Caco-2 (cell line): ENCODE measurements around the gene HMCN2. TPM values are rescaled to one million over a fixed set of nuclear protein-coding genes. Genes with fewer than 3 reads are reported as not detected.

Experiments
- BruUV-seq: library from RNA; stranded (reverse); fragments of 400-500 nt; replicated peaks from 2 replicates; lab custom pipeline; 2021; lab: Mats Ljungman, UMichigan
- CTCF ChIA-PET: fragments of 300-600 bp; sonication (Branson Sonifier 250); formaldehyde crosslinking; loops from one replicate; lab custom pipeline; 2022; ENCODE audit warnings: antibody characterized with exemption; lab: Charles Lee
- POLR2A ChIA-PET: fragments of 300-600 bp; sonication (Branson Sonifier 250); formaldehyde crosslinking; loops from one replicate; lab custom pipeline; 2022; ENCODE audit warnings: antibody characterized with exemption; lab: Charles Lee
- DNase-seq, 2 experiments: peaks; one replicate each; pipeline versions ENCODE4 v3.0.0 to v3.0.0-alpha.2; 2020 to 2022
- H3K27me3 ChIP-seq: replicated peaks from 2 replicates; pipeline ENCODE4 v1.6.0; 2011; ENCODE audit warnings: low read length; ENCODE audit not compliant: control insufficient read depth, insufficient read depth
- H3K36me3 ChIP-seq: 2 replicates; pipeline ENCODE4 v1.5.1; 2011; ENCODE audit warnings: low read length; ENCODE audit not compliant: control insufficient read depth, insufficient read depth
- H3K4me1 ChIP-seq: fragments of 250-450 bp; sonication (Bioruptor Pico); 2 replicates; pipeline ENCODE4 v1.5.1; 2020; ENCODE audit warnings: mild to moderate bottlenecking
- H3K4me3 ChIP-seq: 2 replicates; pipeline ENCODE4 v1.5.1; 2011; ENCODE audit warnings: low read depth, mild to moderate bottlenecking, control low read depth, low read length
- H3K9me3 ChIP-seq: fragments of 250-450 bp; sonication (Bioruptor Pico); 2 replicates; pipeline ENCODE4 v1.5.1; 2020; ENCODE audit warnings: mild to moderate bottlenecking, moderate library complexity
- H3K27ac Mint-ChIP-seq: one replicate; pipeline ENCODE4 v1.8.0; 2022; ENCODE audit warnings: mixed read lengths; ENCODE audit not compliant: unreplicated experiment
- H3K27me3 Mint-ChIP-seq: one replicate; pipeline ENCODE4 v1.8.0; 2022; ENCODE audit warnings: mixed read lengths; ENCODE audit not compliant: insufficient read depth, unreplicated experiment
- H3K36me3 Mint-ChIP-seq: one replicate; pipeline ENCODE4 v1.8.0; 2022; ENCODE audit warnings: mild to moderate bottlenecking, mixed read lengths; ENCODE audit not compliant: insufficient read depth, unreplicated experiment
- H3K4me1 Mint-ChIP-seq: one replicate; pipeline ENCODE4 v1.8.0; 2022; ENCODE audit warnings: low read depth, mixed read lengths; ENCODE audit not compliant: unreplicated experiment
- H3K4me3 Mint-ChIP-seq: one replicate; pipeline ENCODE4 v1.8.0; 2022; ENCODE audit warnings: mild to moderate bottlenecking, moderate library complexity, mixed read lengths; ENCODE audit not compliant: unreplicated experiment
- H3K9me3 Mint-ChIP-seq: one replicate; pipeline ENCODE4 v1.8.0; 2022; ENCODE audit warnings: mixed read lengths; ENCODE audit not compliant: unreplicated experiment
- intact Hi-C: fragments of 100-400 bp; cut with micrococcal nuclease; formaldehyde crosslinking; loops from one replicate; pipeline ENCODE4 v1.10.0; 2022; ENCODE audit not compliant: unreplicated experiment
- total RNA-seq: library from RNA; stranded (reverse); gene quantifications from 2 replicates; pipeline ENCODE4 v1.2.3, GENCODE V29; 2022
- TF ChIP-seq, protein P1 (sequence below), 2 experiments: fragments of 200-600 bp in 1 of 2; IDR thresholded peaks; 1 replicate in 1 of 2; 2 replicates in 1 of 2; pipeline versions ENCODE4 v1.5.1 to v1.8.0; 2011 to 2022; ENCODE audit warnings: antibody characterized with exemption in 1 of 2, control low read depth in 1 of 2, inconsistent platforms in 1 of 2, low read depth in 1 of 2, low read length in 1 of 2, mild to moderate bottlenecking in 1 of 2, moderate library complexity in 1 of 2; ENCODE audit not compliant: insufficient read depth in 1 of 2, severe bottlenecking in 1 of 2, unreplicated experiment in 1 of 2

HMCN2 gene
- total RNA-seq, 1 experiment from 2014 or later, result 0.41 TPM

DNA sequence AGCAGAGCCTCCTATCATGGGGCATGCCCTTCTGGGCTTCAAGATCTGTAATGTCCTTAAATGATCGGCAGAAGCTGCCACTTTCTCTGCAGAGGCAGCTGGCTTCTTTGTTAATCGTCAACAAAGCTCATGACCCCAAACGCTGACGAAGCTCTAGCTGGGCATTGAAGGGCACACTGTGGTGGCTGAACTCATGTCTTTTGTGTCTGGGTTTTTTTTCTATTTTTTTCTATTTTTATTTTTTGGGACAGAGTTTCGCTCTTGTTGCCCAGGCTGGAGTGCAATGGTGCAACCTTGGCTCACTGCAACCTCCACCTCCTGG, 114.0 kb downstream of the HMCN2 start:
- H3K4me3 Mint-ChIP-seq, result no peak overlapping the region
- BruUV-seq, result no TSS peak
- intact Hi-C loops, result no loop called here
- H3K4me1 Mint-ChIP-seq, result no peaks in the 10 kb centered on the region
- no peak overlapping the region for H3K27ac Mint-ChIP-seq
- H3K9me3 Mint-ChIP-seq, result no peaks in the 10 kb centered on the region
- POLR2A ChIA-PET, result no interaction called here
- H3K9me3 ChIP-seq, result no peaks in the 10 kb centered on the region
- no peaks in the 10 kb centered on the region for H3K36me3 ChIP-seq
- TF ChIP-seq, protein P1, sequence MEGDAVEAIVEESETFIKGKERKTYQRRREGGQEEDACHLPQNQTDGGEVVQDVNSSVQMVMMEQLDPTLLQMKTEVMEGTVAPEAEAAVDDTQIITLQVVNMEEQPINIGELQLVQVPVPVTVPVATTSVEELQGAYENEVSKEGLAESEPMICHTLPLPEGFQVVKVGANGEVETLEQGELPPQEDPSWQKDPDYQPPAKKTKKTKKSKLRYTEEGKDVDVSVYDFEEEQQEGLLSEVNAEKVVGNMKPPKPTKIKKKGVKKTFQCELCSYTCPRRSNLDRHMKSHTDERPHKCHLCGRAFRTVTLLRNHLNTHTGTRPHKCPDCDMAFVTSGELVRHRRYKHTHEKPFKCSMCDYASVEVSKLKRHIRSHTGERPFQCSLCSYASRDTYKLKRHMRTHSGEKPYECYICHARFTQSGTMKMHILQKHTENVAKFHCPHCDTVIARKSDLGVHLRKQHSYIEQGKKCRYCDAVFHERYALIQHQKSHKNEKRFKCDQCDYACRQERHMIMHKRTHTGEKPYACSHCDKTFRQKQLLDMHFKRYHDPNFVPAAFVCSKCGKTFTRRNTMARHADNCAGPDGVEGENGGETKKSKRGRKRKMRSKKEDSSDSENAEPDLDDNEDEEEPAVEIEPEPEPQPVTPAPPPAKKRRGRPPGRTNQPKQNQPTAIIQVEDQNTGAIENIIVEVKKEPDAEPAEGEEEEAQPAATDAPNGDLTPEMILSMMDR (IDR thresholded peaks at IDR 0.05; ENCODE audit: insufficient read depth in 1 of 2, low read depth in 1 of 2, low read length in 1 of 2, severe bottlenecking in 1 of 2, unreplicated experiment in 1 of 2), result no peak
- CTCF ChIA-PET, result no interaction called here
- no peaks in the 10 kb centered on the region for H3K27me3 Mint-ChIP-seq
- H3K4me1 ChIP-seq, result no peaks in the 10 kb centered on the region
- no peak overlapping the region for H3K4me3 ChIP-seq
- H3K27me3 ChIP-seq, result no peaks in the 10 kb centered on the region
- H3K36me3 Mint-ChIP-seq, result no peaks in the 10 kb centered on the region
- no peak for DNase-seq

DNA sequence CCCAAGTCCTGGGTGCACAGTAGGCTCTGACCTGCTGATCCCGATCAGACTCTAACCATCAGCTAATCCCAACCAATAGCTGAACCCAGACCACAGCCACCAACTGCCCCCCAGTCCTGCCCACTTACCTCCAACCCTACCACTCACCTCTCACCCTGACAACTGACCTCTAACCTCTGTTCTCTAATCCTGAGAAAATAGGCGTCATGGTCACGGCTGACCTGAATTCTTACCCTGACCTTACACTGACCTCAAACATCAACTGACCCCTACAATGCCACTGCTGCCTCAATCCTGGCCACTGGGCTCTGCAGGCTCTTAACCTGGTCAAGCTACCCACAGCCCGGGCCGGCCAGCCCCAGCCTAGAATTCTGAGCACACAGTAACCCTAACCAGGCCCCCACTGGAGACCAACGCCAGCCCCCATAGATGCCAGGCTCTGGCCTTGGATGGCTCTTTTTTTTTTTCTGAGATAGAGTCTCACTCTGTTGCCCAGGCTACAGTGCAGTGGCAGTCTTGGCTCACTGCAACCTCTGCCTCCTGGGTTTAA, 115.4 kb downstream of the HMCN2 start:
- no peaks in the 10 kb centered on the region for H3K36me3 ChIP-seq
- TF ChIP-seq, protein P1 (IDR thresholded peaks at IDR 0.05; ENCODE audit: insufficient read depth in 1 of 2, low read depth in 1 of 2, low read length in 1 of 2, severe bottlenecking in 1 of 2, unreplicated experiment in 1 of 2), result no peak
- no peak overlapping the region for H3K27ac Mint-ChIP-seq
- CTCF ChIA-PET, result no interaction called here
- BruUV-seq, result no TSS peak
- no peak for DNase-seq
- POLR2A ChIA-PET, result no interaction called here
- no peaks in the 10 kb centered on the region for H3K27me3 ChIP-seq
- no peak overlapping the region for H3K4me3 ChIP-seq
- intact Hi-C loops, result loop anchor here (5.0 kb wide), 1 partner anchor 71 kb away; no protein-coding TSS in a partner anchor
- no peaks in the 10 kb centered on the region for H3K27me3 Mint-ChIP-seq
- no peak overlapping the region for H3K4me3 Mint-ChIP-seq
- H3K9me3 Mint-ChIP-seq, result no peaks in the 10 kb centered on the region
- no peaks in the 10 kb centered on the region for H3K9me3 ChIP-seq
- H3K4me1 Mint-ChIP-seq, result no peaks in the 10 kb centered on the region
- H3K4me1 ChIP-seq, result no peaks in the 10 kb centered on the region
- H3K36me3 Mint-ChIP-seq, result no peaks in the 10 kb centered on the region

DNA sequence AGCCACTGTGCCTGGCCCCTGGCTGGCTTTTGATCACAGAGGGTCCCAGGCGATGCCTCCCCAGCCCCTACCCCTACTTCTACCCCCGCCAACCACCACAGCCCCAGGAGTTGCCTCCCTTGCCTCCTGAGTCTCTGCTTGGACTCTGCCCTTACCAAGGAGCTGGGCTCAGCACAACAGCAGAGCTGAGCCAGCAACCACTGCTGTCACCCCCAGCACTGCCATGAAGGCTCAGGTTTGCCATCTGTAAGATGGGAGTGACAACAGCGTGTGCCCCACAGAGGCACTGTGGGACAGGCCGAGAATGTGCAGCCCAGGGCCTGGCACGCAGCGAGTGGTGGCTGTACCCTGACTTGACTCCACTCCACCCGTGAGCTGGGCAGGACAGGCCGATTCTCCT, 116.1 kb downstream of the HMCN2 start:
- DNase-seq, result no peak
- Mint-ChIP-seq H3K36me3 (no peaks in the 10 kb centered on the region), H3K9me3 (no peaks in the 10 kb centered on the region), H3K4me3 (no peak overlapping the region), H3K4me1 (no peaks in the 10 kb centered on the region), H3K27ac (no peak overlapping the region), H3K27me3 (no peaks in the 10 kb centered on the region)
- intact Hi-C loops, result loop anchor here (5.0 kb wide), 1 partner anchor 71 kb away; no protein-coding TSS in a partner anchor
- Histone ChIP-seq H3K4me3 (no peak overlapping the region), H3K27me3 (no peaks in the 10 kb centered on the region), H3K36me3 (no peaks in the 10 kb centered on the region), H3K9me3 (no peaks in the 10 kb centered on the region), H3K4me1 (no peaks in the 10 kb centered on the region)
- ChIA-PET CTCF (no interaction called here), POLR2A (no interaction called here)
- TF ChIP-seq, protein P1 (IDR thresholded peaks at IDR 0.05; ENCODE audit: insufficient read depth in 1 of 2, low read depth in 1 of 2, low read length in 1 of 2, severe bottlenecking in 1 of 2, unreplicated experiment in 1 of 2), result no peak
- BruUV-seq, result no TSS peak
